RCC 7860 (cell line): Measurements from ENCODE around the gene C6orf15.
A peak's percentile ranks its signal among the peaks of the same experiment; 100 is the strongest.

Source experiments
- DNase-seq: peaks from one replicate; pipeline ENCODE4 v3.0.0-alpha.2; 2015; ENCODE audit warnings: low spot score
- FAIRE-seq: peaks from 2 replicates; lab custom pipeline; 2012; peaks lifted over from hg19 to GRCh38; lab: Jason Lieb, UNC

The C6orf15 gene

GRCh38 chr6:31131595-31131994 is 19.2 kb upstream of the C6orf15 start:
- DNase-seq (no peak), FAIRE-seq (no peak)

DNA sequence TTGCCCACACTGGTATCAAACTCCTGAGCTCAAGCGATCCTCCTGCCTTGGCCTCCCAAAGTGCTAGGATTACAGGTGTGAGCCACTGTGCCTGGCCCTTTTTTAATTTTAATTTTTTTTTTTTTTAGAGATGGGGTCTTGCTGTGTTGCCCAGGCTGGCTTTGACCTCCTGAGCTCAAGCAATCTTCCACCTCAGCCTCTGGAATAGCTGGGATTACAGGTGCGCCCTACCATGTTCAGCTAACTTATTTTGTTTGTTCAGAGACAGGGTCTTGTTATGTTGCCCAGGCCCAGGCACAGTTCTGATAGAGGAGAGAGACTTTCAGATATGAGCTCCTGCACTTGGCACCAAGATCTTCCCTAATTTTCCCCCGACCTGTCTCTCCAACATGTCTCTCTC is 18.4 kb upstream of the C6orf15 start:
- FAIRE-seq (no peak), DNase-seq (no peak)

GRCh38 chr6:31129130-31129529 is 16.8 kb upstream of the C6orf15 start:
- DNase-seq (no peak), FAIRE-seq (no peak)

GRCh38 chr6:31128093-31128676 is 15.8 kb upstream of the C6orf15 start:
- DNase-seq (peak; percentile 11), FAIRE-seq (no peak)

DNA sequence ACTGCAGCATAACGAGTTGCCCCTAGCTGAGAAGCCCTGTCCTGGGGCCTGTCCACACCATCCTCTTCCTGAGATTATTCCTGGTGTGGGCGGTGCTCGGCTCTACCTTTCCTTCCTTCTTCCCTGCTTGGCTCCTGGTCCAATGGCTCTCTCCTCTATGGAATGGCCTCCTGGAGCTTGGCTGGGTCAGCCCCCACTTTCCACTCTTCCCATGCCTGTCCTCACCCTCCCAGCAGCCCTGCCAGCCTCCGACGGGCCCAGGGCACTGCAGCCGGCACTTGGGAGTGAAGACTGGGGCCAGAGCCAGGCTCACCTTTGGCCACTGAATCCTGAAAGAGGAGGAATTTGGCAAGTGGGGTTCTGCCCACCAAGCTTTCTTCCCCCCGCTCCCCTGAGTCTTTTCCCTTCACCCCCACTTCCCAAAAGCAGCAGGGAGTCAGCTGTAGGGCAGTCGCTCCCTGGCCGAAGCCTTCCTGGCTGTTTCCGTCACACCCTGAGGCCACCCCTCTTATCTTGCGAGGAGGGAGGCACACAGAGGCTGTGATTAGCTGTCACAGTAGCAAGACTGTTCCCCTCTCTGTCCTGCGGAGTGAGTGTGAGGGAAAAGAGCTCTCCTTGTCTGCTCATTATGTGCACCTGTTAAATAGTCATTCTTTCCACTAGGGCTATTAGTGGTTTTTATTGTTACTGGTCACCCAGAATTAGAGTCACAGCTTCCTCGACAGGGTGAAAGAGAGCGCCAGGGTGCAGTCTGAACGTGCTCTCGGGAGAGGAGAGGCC is 14.2 kb upstream of the C6orf15 start:
- DNase-seq (no peak), FAIRE-seq (no peak)

GRCh38 chr6:31125586-31126363 is 13.4 kb upstream of the C6orf15 start:
- no peak for FAIRE-seq
- DNase-seq, result peak; percentile 34

DNA sequence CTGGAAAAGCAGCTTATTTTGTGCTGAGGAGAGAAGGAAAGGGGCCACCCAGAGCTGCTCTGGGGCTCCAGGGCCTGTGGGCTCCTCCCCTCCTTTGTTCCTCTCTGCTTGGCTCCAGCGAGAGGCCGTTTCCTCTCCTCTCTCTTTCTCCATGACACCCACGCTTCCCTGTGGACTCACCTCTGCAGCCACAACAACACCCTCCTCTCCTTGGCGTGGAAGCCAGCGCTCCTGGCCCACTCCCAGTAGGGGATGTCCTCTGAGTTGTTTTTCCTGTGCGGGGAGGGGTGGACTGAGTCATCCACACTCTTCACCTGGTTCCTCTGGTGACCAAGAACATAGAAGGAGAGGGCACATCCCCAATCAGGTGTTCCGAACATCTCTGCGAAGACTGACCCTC is 12.8 kb upstream of the C6orf15 start:
- DNase-seq (peak; percentile 40), FAIRE-seq (no peak)

- peak; percentile 94 for DNase-seq
- peak; percentile 88 for FAIRE-seq
Observed at GRCh38 chr6:31122791-31123706, 10.7 kb upstream of the C6orf15 start.

DNA sequence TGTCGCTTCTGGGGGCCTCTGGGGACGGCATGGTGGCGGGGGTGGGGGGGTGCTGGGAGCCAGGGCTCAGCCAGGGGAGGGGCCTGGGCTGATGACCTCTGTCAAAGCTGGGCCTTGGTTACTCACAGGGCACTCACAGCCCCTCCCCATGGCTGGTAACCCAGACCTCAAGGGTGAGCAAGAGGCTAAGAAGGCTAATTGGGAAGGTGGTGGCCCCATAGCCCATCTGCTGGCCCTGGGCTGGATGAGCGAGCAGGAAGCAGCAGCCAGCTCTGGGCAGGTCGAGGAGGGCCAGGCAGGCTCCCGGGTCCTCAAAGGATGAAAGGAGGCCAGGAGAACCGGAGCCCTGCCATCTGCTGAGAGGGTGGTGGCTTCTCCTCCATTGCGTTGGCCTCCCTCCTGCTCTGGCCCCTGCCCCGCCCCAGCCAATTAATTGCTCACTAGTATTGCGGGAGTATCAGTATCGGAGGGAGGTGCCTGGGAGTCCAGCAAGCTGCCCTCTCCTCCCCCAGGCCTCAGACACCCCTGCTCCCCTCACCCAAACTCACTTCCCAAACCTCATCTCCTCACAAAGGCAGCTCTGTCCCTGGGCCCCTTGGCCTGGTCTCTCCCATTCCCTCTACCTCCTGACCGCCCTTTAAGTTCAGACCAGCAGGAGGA is 8.9 kb upstream of the C6orf15 start:
- no peak for DNase-seq
- FAIRE-seq, result no peak

DNA sequence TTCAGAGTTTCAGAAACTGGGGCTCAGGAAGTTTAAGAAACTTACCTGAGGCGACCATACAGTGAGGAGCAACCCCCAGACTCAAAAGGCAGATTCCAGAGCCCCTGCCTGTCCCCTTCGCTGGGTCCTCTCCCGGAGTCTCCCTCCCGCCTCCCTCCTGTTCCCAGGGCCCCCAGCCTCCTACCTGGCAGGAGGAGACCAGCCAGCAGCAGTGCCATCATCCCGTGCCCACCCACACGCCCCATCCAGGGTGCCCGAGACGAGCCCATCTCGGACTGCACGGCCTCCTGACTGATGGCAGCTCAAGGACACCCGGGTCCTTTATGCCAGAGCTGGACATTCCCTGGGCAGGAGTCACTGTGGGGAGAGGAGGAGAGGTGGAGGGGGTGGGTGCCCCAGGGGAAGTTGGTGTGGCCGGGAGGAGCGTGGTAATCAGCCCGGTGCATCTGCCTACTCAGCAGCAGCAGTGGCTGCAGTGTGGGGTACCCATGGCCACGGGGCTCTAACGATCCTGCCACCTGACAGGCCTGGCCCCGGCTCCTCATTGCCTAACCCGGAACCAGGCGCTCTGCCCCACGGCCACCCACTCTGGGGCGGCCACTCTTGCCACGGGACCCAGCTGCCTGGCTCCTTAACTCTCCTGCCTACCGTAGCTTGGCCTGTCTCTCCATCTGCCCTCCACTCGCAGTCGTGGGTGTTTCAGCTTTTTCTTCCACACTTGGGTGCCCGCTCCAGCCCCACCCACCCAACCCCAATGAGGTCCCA is 8.0 kb upstream of the C6orf15 start, which contains the start of gene CDSN:
Gene CDSN (minus strand): TSS at position 296 of the 765 bp plus-strand sequence. CDS start 27 bp downstream, at position 269.
- DNase-seq (no peak), FAIRE-seq (no peak)

DNA sequence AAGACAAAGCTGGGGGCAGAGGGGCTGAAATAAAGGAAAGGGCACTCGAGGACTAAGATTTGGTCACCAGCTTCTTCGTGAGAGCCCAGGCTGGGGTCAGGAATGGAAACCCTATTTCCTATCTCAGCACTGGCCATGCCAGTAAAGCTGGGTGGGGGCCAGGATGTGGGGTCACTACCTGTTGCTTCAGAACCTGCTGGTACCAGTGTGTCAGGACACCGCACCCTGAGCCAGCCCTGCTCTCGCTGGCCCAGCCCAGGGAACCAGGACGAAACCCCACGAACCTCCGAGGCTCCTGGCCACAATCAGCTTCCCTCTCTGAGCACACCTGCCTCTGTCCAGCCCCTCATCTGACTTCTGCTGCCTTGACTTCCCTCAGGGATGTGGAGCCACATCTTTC is 5.8 kb upstream of the C6orf15 start:
- no peak for FAIRE-seq

DNA sequence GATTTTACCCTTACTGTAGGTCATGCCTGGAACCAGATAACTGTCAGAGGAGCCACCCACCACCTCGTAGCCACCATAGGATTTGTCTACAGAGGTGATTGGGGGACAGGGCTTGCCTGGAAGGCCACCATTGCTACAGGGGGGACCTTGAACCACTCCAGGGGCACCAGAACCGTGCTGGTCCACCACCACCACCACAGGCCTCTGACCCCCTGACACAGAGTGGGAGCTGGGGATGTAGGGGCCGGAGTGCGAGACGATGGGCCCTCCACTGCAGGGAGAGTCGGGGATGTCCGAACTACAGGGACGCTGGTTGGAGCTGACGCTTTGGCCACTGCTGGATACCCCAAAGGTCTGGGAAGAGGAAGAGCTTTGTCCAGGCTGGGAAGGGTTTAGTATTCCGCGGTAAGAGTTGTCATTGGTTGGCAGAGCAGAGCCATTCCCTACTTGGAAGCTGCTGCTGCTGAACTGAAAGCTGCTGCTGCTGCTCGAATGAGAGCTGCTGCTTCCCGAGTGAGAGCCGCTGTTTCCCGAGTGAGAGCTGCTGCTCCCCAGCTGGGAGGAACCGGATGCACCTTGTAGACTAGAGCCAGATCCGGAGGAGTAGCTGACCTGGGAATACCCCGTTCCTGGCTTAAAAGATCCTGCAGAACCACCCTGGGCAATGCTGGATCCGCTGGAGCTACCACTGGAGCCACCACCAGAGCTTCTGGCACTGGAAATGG is 4.4 kb upstream of the C6orf15 start:
- no peak for FAIRE-seq

More for the DNA sequence above, 5.8 kb upstream of the C6orf15 start:
- DNase-seq, result no peak

DNA sequence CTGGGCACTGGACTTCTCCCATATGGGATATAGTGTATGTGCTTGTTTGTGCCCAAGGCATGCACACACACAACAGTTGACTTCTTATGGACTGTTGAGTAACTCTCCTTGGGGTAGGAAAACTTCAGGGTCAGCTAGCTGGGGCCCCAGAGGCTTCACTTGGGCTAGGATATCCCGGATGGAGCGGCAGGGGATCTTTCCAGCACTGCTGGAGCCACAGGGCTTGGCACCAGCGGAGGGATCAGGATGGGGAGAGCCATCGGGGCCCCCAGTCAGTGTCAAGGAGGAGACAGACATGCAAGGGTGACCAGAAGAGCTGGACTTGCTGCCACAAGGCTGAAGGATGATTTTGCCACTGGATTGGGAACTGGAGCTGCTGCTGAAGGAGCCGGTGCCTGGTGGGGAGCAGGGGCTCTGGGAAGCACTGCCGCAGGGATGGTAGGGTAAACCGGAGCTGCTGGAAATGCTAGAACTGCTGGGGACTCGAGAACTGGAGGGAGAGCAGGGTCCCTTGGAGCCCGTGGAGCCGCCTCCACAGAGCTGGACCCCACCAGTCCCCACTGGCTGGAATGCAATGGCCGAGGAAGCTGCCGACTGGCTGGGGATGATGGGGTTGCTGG is 3.7 kb upstream of the C6orf15 start:
- DNase-seq, result no peak
- FAIRE-seq, result no peak

More for the DNA sequence above, 4.4 kb upstream of the C6orf15 start:
- no peak for DNase-seq

DNA sequence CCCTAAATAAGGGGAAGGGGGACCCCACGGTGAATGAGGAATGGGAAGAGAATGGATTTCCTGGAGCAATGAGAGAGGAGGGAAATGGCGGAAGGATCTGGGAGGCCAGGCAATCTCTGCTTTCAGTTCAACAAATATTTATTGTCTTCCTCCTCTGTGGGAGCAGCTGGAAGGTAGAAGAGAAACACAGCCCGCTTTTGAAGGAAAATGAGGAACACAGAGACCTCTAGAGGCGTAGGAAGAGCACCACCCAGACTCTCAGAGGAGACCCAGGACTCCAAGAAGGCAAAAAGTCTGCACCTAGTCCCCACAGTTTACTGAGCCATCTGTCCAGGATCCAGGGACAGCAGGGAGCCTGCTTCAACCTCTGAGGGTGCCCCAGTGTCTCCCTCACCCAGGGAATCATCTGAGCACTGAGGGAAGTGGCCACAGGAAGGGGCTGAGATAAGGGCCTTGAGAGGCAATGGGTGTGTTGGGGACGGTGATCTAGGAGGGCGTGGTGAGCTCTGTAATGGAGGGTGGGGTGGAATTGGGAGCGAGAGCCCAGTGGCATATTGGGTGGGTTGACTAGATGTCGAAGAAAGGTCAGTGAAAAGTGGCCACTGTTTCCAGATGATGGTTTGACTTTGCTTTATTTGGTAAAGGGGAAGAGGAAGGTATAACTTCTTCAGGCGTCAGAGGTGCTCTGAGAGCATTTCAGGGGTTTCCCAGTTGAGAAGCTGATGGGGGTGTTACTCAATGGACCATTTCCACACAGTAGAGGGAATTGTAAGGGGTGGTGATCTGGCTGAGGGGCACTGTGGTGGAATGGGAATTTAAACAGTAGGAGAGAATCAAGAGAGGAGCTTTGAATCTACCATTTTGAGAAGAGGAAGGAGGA is 2.8 kb upstream of the C6orf15 start:
- no peak for FAIRE-seq
- DNase-seq, result no peak

GRCh38 chr6:31114541-31114878 is 2.1 kb upstream of the C6orf15 start, which contains the start of gene PSORS1C1:
Gene PSORS1C1 (plus strand): TSS chr6:31114800. CDS start chr6:31129633, 14,833 bp downstream.
- FAIRE-seq (peak; percentile 86), DNase-seq (peak; percentile 85)

- no peak for FAIRE-seq
Observed at GRCh38 chr6:31113861-31114540, 1.6 kb upstream of the C6orf15 start.

GRCh38 chr6:31111712-31112111 is 663 bp downstream of the C6orf15 start:
- FAIRE-seq, result no peak

More at GRCh38 chr6:31113861-31114540, 1.6 kb upstream of the C6orf15 start:
- peak; percentile 34 for DNase-seq

More at GRCh38 chr6:31111712-31112111, 663 bp downstream of the C6orf15 start:
- no peak for DNase-seq
